ENCODE results near the gene TAGLN. TPM values are rescaled to one million over a fixed set of nuclear protein-coding genes. Genes with fewer than 3 reads are reported as not detected.

TAGLN gene
- total RNA-seq, 3 donors from 2014 or later (not counting 1 experiment from before 2014, with no cell fraction given), result 8.2 to 18.0 (median 8.3) TPM

- no peak overlapping the region for H3K27ac Mint-ChIP-seq
- H3K36me3 Mint-ChIP-seq, result no peaks in the 10 kb centered on the region
- Histone ChIP-seq H3K9me3 (ENCODE audit: control insufficient read depth, insufficient read depth, low read length) (no peaks in the 10 kb centered on the region), H3K4me3 (ENCODE audit: low read length) (no peak overlapping the region), H3K36me3 (ENCODE audit: control insufficient read depth, insufficient read depth, low read length) (peaks cover 17% of the 10 kb centered on the region), H3K27ac (ENCODE audit: low read length) (no peak overlapping the region), H3K4me1 (ENCODE audit: control insufficient read depth, insufficient read depth, low read length) (no peaks in the 10 kb centered on the region), H3K27me3 (ENCODE audit: control insufficient read depth, insufficient read depth, low read length) (no peaks in the 10 kb centered on the region)
- no peaks in the 10 kb centered on the region for H3K9me3 Mint-ChIP-seq
- DNase-seq (no peak), ATAC-seq (no peak)
- H3K4me3 Mint-ChIP-seq, result no peak overlapping the region
- intact Hi-C loops (cut with micrococcal nuclease), result no loop called here
- WGBS (ENCODE audit: insufficient coverage), result 96% methylated on average over 6 of the region's 6 CpGs
- H3K27me3 Mint-ChIP-seq (ENCODE audit: low read depth in 2 of 2), result no peaks in the 10 kb centered on the region
- H3K4me1 Mint-ChIP-seq, result peaks cover 0 to 1% of the 10 kb centered on the region in 2 donors
- no peak for TF ChIP-seq CTCF (IDR thresholded peaks at IDR 0.05)
Observed at GRCh38 chr11:117239295-117239694, 40.1 kb downstream of the TAGLN start.

- TF ChIP-seq CTCF (IDR thresholded peaks at IDR 0.05), result no peak
- Histone ChIP-seq H3K27ac (ENCODE audit: low read length) (no peak overlapping the region), H3K9me3 (ENCODE audit: control insufficient read depth, insufficient read depth, low read length) (no peaks in the 10 kb centered on the region), H3K27me3 (ENCODE audit: control insufficient read depth, insufficient read depth, low read length) (no peaks in the 10 kb centered on the region), H3K36me3 (ENCODE audit: control insufficient read depth, insufficient read depth, low read length) (peaks cover 28% of the 10 kb centered on the region), H3K4me1 (ENCODE audit: control insufficient read depth, insufficient read depth, low read length) (no peaks in the 10 kb centered on the region), H3K4me3 (ENCODE audit: low read length) (no peak overlapping the region)
- no peaks in the 10 kb centered on the region for H3K4me1 Mint-ChIP-seq
- no peaks in the 10 kb centered on the region for H3K27me3 Mint-ChIP-seq (ENCODE audit: low read depth in 2 of 2)
- no peak overlapping the region for H3K27ac Mint-ChIP-seq
- intact Hi-C loops (cut with micrococcal nuclease), result no loop called here
- DNase-seq (no peak), ATAC-seq (no peak)
- WGBS (ENCODE audit: insufficient coverage), result 99% methylated on average over 4 of the region's 4 CpGs
- H3K36me3 Mint-ChIP-seq, result peaks cover 8% of the 10 kb centered on the region
- no peak overlapping the region for H3K4me3 Mint-ChIP-seq
- H3K9me3 Mint-ChIP-seq, result no peaks in the 10 kb centered on the region
Observed at GRCh38 chr11:117248341-117248740, 49.2 kb downstream of the TAGLN start.

- no peak overlapping the region for H3K4me3 ChIP-seq (ENCODE audit: low read length)
- no peaks in the 10 kb centered on the region for H3K9me3 ChIP-seq (ENCODE audit: control insufficient read depth, insufficient read depth, low read length)
- intact Hi-C loops (cut with micrococcal nuclease), result no loop called here
- Mint-ChIP-seq H3K4me3 (no peak overlapping the region), H3K9me3 (no peaks in the 10 kb centered on the region), H3K36me3 (peaks cover 8% of the 10 kb centered on the region), H3K4me1 (no peaks in the 10 kb centered on the region), H3K27ac (no peak overlapping the region), H3K27me3 (ENCODE audit: low read depth in 2 of 2) (no peaks in the 10 kb centered on the region)
- no peaks in the 10 kb centered on the region for H3K27me3 ChIP-seq (ENCODE audit: control insufficient read depth, insufficient read depth, low read length)
- ATAC-seq (no peak), DNase-seq (no peak)
- WGBS (ENCODE audit: insufficient coverage), result 96% methylated on average over 4 of the region's 4 CpGs
- peaks cover 29% of the 10 kb centered on the region for H3K36me3 ChIP-seq (ENCODE audit: control insufficient read depth, insufficient read depth, low read length)
- no peaks in the 10 kb centered on the region for H3K4me1 ChIP-seq (ENCODE audit: control insufficient read depth, insufficient read depth, low read length)
- no peak for TF ChIP-seq CTCF (IDR thresholded peaks at IDR 0.05)
- H3K27ac ChIP-seq (ENCODE audit: low read length), result no peak overlapping the region
Observed at GRCh38 chr11:117249571-117249970, 50.4 kb downstream of the TAGLN start.

DNA sequence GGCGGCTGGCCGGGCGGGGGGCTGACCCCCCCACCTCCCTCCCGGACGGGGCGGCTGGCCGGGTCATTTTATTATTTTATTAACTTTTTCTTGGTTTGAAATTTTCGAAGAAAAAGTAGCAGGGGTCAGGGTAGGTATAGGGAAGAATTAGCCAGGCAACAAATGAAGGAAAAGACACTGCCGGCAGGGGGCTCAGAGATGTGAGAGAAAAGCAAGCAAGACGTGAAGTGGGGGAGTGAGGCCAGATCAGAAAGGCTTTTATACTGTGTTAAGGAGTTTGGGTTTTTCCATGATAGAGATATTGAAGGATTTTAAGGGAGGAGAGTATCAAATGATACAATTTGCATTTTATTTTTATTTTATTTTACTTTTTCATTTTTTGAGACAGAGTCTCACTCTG, 52.3 kb downstream of the TAGLN start:
- Histone ChIP-seq H3K27ac (ENCODE audit: low read length) (no peak overlapping the region), H3K4me1 (ENCODE audit: control insufficient read depth, insufficient read depth, low read length) (no peaks in the 10 kb centered on the region), H3K36me3 (ENCODE audit: control insufficient read depth, insufficient read depth, low read length) (peaks cover 21% of the 10 kb centered on the region), H3K9me3 (ENCODE audit: control insufficient read depth, insufficient read depth, low read length) (no peaks in the 10 kb centered on the region), H3K4me3 (ENCODE audit: low read length) (no peak overlapping the region), H3K27me3 (ENCODE audit: control insufficient read depth, insufficient read depth, low read length) (no peaks in the 10 kb centered on the region)
- Mint-ChIP-seq H3K4me1 (no peaks in the 10 kb centered on the region), H3K27me3 (ENCODE audit: low read depth in 2 of 2) (no peaks in the 10 kb centered on the region), H3K27ac (no peak overlapping the region), H3K36me3 (peaks cover 5% of the 10 kb centered on the region), H3K4me3 (no peak overlapping the region), H3K9me3 (no peaks in the 10 kb centered on the region)
- TF ChIP-seq CTCF (IDR thresholded peaks at IDR 0.05), result no peak
- DNase-seq, result no peak
- intact Hi-C loops (cut with micrococcal nuclease), result no loop called here
- ATAC-seq, result no peak
- 97% methylated on average over 3 of the region's 10 CpGs for WGBS (ENCODE audit: insufficient coverage)
